Psoas muscle (tissue), 8 donors: ENCODE measurements around the gene CPLANE1. TPM values are rescaled to one million over a fixed set of nuclear protein-coding genes. Genes with fewer than 3 reads are reported as not detected.

Experiments used
- ATAC-seq, 4 donors: fragments of 200-7000 bp; cut with Tn5 transposase; one replicate each; pipeline ENCODE4 v1.9.1; 2020; ENCODE audit warnings: moderate library complexity in 3 of 4, mild to moderate bottlenecking in 2 of 4
- DNase-seq, 2 donors: peaks; one replicate each; pipeline ENCODE4 v3.0.0-alpha.2; 2020
- H3K27ac ChIP-seq: fragments of 200-600 bp; one replicate; pipeline ENCODE4 v1.8.0; 2022
- H3K27me3 ChIP-seq, 3 donors: fragments of 200-600 bp in 1 of 3; one replicate each; pipeline versions ENCODE4 v1.6.1 to v1.8.0; 2013 to 2022; ENCODE audit warnings: low read length in 2 of 3, mild to moderate bottlenecking in 2 of 3, moderate library complexity in 1 of 3; ENCODE audit not compliant: insufficient read depth in 3 of 3
- H3K36me3 ChIP-seq, 2 donors: fragments of 200-600 bp in 1 of 2; one replicate each; pipeline versions ENCODE4 v1.6.1 to v1.8.0; 2013 to 2022; ENCODE audit warnings: low read depth in 1 of 2, mild to moderate bottlenecking in 1 of 2, moderate library complexity in 1 of 2; ENCODE audit not compliant: insufficient read depth in 1 of 2
- H3K4me1 ChIP-seq: fragments of 200-600 bp; one replicate; pipeline ENCODE4 v1.8.0; 2022
- H3K4me3 ChIP-seq: fragments of 200-600 bp; one replicate; pipeline ENCODE4 v1.8.0; 2022; ENCODE audit warnings: mild to moderate bottlenecking
- H3K9me3 ChIP-seq: fragments of 200-600 bp; one replicate; pipeline ENCODE4 v1.8.0; 2022
- CTCF ChIP-seq: fragments of 200-600 bp; IDR thresholded peaks from one replicate; pipeline ENCODE4 v1.8.0; 2022; ENCODE audit warnings: antibody characterized with exemption
- WGBS, 3 donors: extraction: QIAGEN DNeasy Blood & Tissue Kit; methylation state at CpG; one replicate each; pipeline versions ENCODE4 v1.1.6 to v1.1.7; 2013; 5-methylcytosine and 5-hydroxymethylcytosine counted together
- intact Hi-C, 2 donors: fragments of 100-400 bp; cut with DNase I; formaldehyde crosslinking; loops; one replicate each; pipeline versions ENCODE4 v1.11.0 to v1.14.2; 2022
- polyA plus RNA-seq, 3 donors: library from polyadenylated mRNA; stranded (reverse); fragments of 200-250 nt; gene quantifications; one replicate each; pipeline ENCODE4 v1.2.3, GENCODE V29; 2013
- total RNA-seq, 4 donors: library from RNA; stranded (reverse); fragmentation: NEBNext Ultra II Directional in 2 of 4; extraction: Animal tissue kit (Norgen Biotek cat#: 25700) in 2 of 4; gene quantifications; one replicate each; pipeline versions ENCODE4 v1.2.1 to v1.2.4, GENCODE V29; 2021 to 2023
- donor health status: healthy with polysubstance abuse.
- donor health status: DM: no; HTN: no; CAD: no; lungs with moderate emphysema.
- donor health status: Bipolar disorder and iron deficiency.
- donor health status: healthy.
- donor health status: DM: yes; HTN: yes; CAD: no.
- donor health status: DM: no; HTN: no; CAD: no.
- donor health status: DM: no; HTN: no; CAD: no.
- donor health status: DM: yes; HTN: yes; CAD: no.

The CPLANE1 gene
- total and polyA plus RNA-seq, 7 donors = 1.4 to 12.1 (median 6.0) TPM

GRCh38 chr5:37174928-37175327 is 74.2 kb downstream of the CPLANE1 start:
- H3K4me1 ChIP-seq = no peaks in the 10 kb centered on the region
- H3K4me3 ChIP-seq = no peak overlapping the region
- intact Hi-C loops = loop anchor here (5.0 to 10.0 kb wide), 5 partner anchors 50 to 160 kb away; no protein-coding TSS in a partner anchor
- no peak for TF ChIP-seq CTCF
- H3K27ac ChIP-seq = no peak overlapping the region
- H3K9me3 ChIP-seq = no peaks in the 10 kb centered on the region
- DNase-seq = no peak
- no peak for ATAC-seq
- H3K27me3 ChIP-seq = no peaks in the 10 kb centered on the region
- WGBS, 3 donors = 74 to 90% (median 83%) methylated on average over 3 of the region's 3 CpGs
- H3K36me3 ChIP-seq = peaks cover 0 to 100% of the 10 kb centered on the region in 2 donors

GRCh38 chr5:37172957-37173356 is 76.2 kb downstream of the CPLANE1 start:
- Histone ChIP-seq H3K36me3 (peaks cover 0 to 100% of the 10 kb centered on the region in 2 donors), H3K9me3 (no peaks in the 10 kb centered on the region), H3K4me3 (no peak overlapping the region), H3K27me3 (no peaks in the 10 kb centered on the region), H3K27ac (no peak overlapping the region), H3K4me1 (no peaks in the 10 kb centered on the region)
- DNase-seq = no peak
- intact Hi-C loops = loop anchor here (5.0 to 10.0 kb wide), 4 partner anchors 52 to 158 kb away; no protein-coding TSS in a partner anchor
- TF ChIP-seq CTCF = no peak
- no peak for ATAC-seq
- 98 to 99% (median 98%) methylated on average over 2 of the region's 2 CpGs for WGBS, 3 donors

- intact Hi-C loops = loop anchor here (5.0 to 10.0 kb wide), 4 partner anchors 54 to 156 kb away; no protein-coding TSS in a partner anchor
- DNase-seq = no peak
- no peak for TF ChIP-seq CTCF
- peaks cover 0 to 100% of the 10 kb centered on the region in 2 donors for H3K36me3 ChIP-seq
- H3K4me1 ChIP-seq = no peaks in the 10 kb centered on the region
- ATAC-seq = no peak
- 94 to 99% (median 95%) methylated on average over 6 of the region's 6 CpGs for WGBS, 3 donors
- no peaks in the 10 kb centered on the region for H3K9me3 ChIP-seq
- no peaks in the 10 kb centered on the region for H3K27me3 ChIP-seq
- no peak overlapping the region for H3K4me3 ChIP-seq
- H3K27ac ChIP-seq = no peak overlapping the region
Observed at GRCh38 chr5:37170856-37171255, 78.3 kb downstream of the CPLANE1 start.

GRCh38 chr5:37166197-37166596 is 83.0 kb downstream of the CPLANE1 start:
- H3K4me3 ChIP-seq = no peak overlapping the region
- intact Hi-C loops = no loop called here
- no peak overlapping the region for H3K27ac ChIP-seq
- H3K9me3 ChIP-seq = no peaks in the 10 kb centered on the region
- TF ChIP-seq CTCF = no peak
- H3K4me1 ChIP-seq = no peaks in the 10 kb centered on the region
- no peaks in the 10 kb centered on the region for H3K27me3 ChIP-seq
- WGBS, 3 donors = 80 to 91% (median 90%) methylated on average over 3 of the region's 3 CpGs
- peaks cover 0 to 55% of the 10 kb centered on the region in 2 donors for H3K36me3 ChIP-seq
- ATAC-seq (no peak), DNase-seq (no peak)

GRCh38 chr5:37165761-37166160 is 83.4 kb downstream of the CPLANE1 start:
- 33 to 92% (median 91%) methylated on average over 1 of the region's 1 CpG for WGBS, 3 donors
- Histone ChIP-seq H3K4me1 (no peaks in the 10 kb centered on the region), H3K9me3 (no peaks in the 10 kb centered on the region), H3K4me3 (no peak overlapping the region), H3K36me3 (peaks cover 0 to 51% of the 10 kb centered on the region in 2 donors), H3K27me3 (no peaks in the 10 kb centered on the region), H3K27ac (no peak overlapping the region)
- ATAC-seq = no peak
- TF ChIP-seq CTCF = no peak
- intact Hi-C loops = no loop called here
- no peak for DNase-seq
